ENCODE results near the gene ROGDI.

The ROGDI gene

GRCh38 chr16:4790871-4791270, 11.6 kb downstream of the ROGDI start:
- H3K4me1 ChIP-seq (ENCODE audit: control insufficient read depth, low read depth, low read length) = no peaks in the 10 kb centered on the region
- no peaks in the 10 kb centered on the region for H3K36me3 ChIP-seq (ENCODE audit: control insufficient read depth, insufficient read depth, low read length)
- no peak overlapping the region for H4K5ac ChIP-seq (ENCODE audit: low read length)

GRCh38 chr16:4790261-4790660, 12.2 kb downstream of the ROGDI start:
- Histone ChIP-seq H3K4me3 (ENCODE audit: low read length) (no peak overlapping the region), H3K27me3 (ENCODE audit: insufficient read depth, low read length, poor library complexity) (no peaks in the 10 kb centered on the region), H3K9ac (ENCODE audit: low read length) (no peak overlapping the region), H3K4ac (ENCODE audit: low read depth, low read length) (no peak overlapping the region), H2AK5ac (ENCODE audit: low read length) (no peak overlapping the region), H2BK15ac (replicated peaks; ENCODE audit: low read depth) (no peak overlapping the region), H3K4me1 (ENCODE audit: control insufficient read depth, low read depth, low read length) (no peaks in the 10 kb centered on the region), H3K4me2 (ENCODE audit: low read length) (no peak overlapping the region), H3K36me3 (ENCODE audit: control insufficient read depth, insufficient read depth, low read length) (no peaks in the 10 kb centered on the region), H3K79me2 (ENCODE audit: control insufficient read depth, insufficient read depth, low read length) (no peaks in the 10 kb centered on the region), H4K8ac (ENCODE audit: low read depth, low read length) (no peak overlapping the region), H3K23ac (ENCODE audit: low read length) (no peak overlapping the region), H3K56ac (ENCODE audit: low read length) (no peak overlapping the region), H3K18ac (ENCODE audit: low read length) (no peak overlapping the region), H3K79me1 (ENCODE audit: low read length) (no peaks in the 10 kb centered on the region), H2BK5ac (ENCODE audit: low read length) (no peak overlapping the region), H2BK120ac (ENCODE audit: low read depth, low read length) (no peak overlapping the region), H3K27ac (ENCODE audit: low read depth, low read length) (no peak overlapping the region), H4K5ac (ENCODE audit: low read length) (no peak overlapping the region)
- WGBS (ENCODE audit: extremely low coverage, insufficient coverage, low lambda C conversion rate) = no CpG with 5 or more reads among the region's 10 CpGs
- no peak for DNase-seq

More at GRCh38 chr16:4790871-4791270, 11.6 kb downstream of the ROGDI start:
- Histone ChIP-seq H3K56ac (ENCODE audit: low read length) (no peak overlapping the region), H3K4me3 (ENCODE audit: low read length) (no peak overlapping the region), H3K79me1 (ENCODE audit: low read length) (no peaks in the 10 kb centered on the region), H3K79me2 (ENCODE audit: control insufficient read depth, insufficient read depth, low read length) (no peaks in the 10 kb centered on the region), H3K4me2 (ENCODE audit: low read length) (no peak overlapping the region), H3K4ac (ENCODE audit: low read depth, low read length) (no peak overlapping the region), H2AK5ac (ENCODE audit: low read length) (no peak overlapping the region), H3K9ac (ENCODE audit: low read length) (no peak overlapping the region), H4K8ac (ENCODE audit: low read depth, low read length) (no peak overlapping the region), H3K23ac (ENCODE audit: low read length) (no peak overlapping the region), H2BK15ac (replicated peaks; ENCODE audit: low read depth) (no peak overlapping the region), H2BK5ac (ENCODE audit: low read length) (no peak overlapping the region), H3K27me3 (ENCODE audit: insufficient read depth, low read length, poor library complexity) (no peaks in the 10 kb centered on the region), H2BK120ac (ENCODE audit: low read depth, low read length) (no peak overlapping the region), H3K18ac (ENCODE audit: low read length) (no peak overlapping the region), H3K27ac (ENCODE audit: low read depth, low read length) (no peak overlapping the region)
- no peak for DNase-seq
- WGBS (ENCODE audit: extremely low coverage, insufficient coverage, low lambda C conversion rate) = no CpG with 5 or more reads among the region's 10 CpGs

GRCh38 chr16:4788910-4789309, 13.5 kb downstream of the ROGDI start:
- Histone ChIP-seq H3K27ac (ENCODE audit: low read depth, low read length) (no peak overlapping the region), H3K23ac (ENCODE audit: low read length) (no peak overlapping the region), H3K4me1 (ENCODE audit: control insufficient read depth, low read depth, low read length) (no peaks in the 10 kb centered on the region), H3K36me3 (ENCODE audit: control insufficient read depth, insufficient read depth, low read length) (no peaks in the 10 kb centered on the region), H3K4ac (ENCODE audit: low read depth, low read length) (no peak overlapping the region), H3K4me2 (ENCODE audit: low read length) (no peak overlapping the region), H4K5ac (ENCODE audit: low read length) (no peak overlapping the region), H2BK120ac (ENCODE audit: low read depth, low read length) (no peak overlapping the region), H3K4me3 (ENCODE audit: low read length) (no peak overlapping the region), H2BK5ac (ENCODE audit: low read length) (no peak overlapping the region), H3K56ac (ENCODE audit: low read length) (no peak overlapping the region), H3K27me3 (ENCODE audit: insufficient read depth, low read length, poor library complexity) (no peaks in the 10 kb centered on the region), H2AK5ac (ENCODE audit: low read length) (no peak overlapping the region), H4K8ac (ENCODE audit: low read depth, low read length) (no peak overlapping the region), H2BK15ac (replicated peaks; ENCODE audit: low read depth) (no peak overlapping the region), H3K9ac (ENCODE audit: low read length) (no peak overlapping the region), H3K79me2 (ENCODE audit: control insufficient read depth, insufficient read depth, low read length) (no peaks in the 10 kb centered on the region), H3K18ac (ENCODE audit: low read length) (no peak overlapping the region), H3K79me1 (ENCODE audit: low read length) (no peaks in the 10 kb centered on the region)
- WGBS (ENCODE audit: extremely low coverage, insufficient coverage, low lambda C conversion rate) = no CpG with 5 or more reads among the region's 7 CpGs
- DNase-seq = no peak

- H2BK15ac ChIP-seq (replicated peaks; ENCODE audit: low read depth) = no peak overlapping the region
- no peaks in the 10 kb centered on the region for H3K36me3 ChIP-seq (ENCODE audit: control insufficient read depth, insufficient read depth, low read length)
- DNase-seq = no peak
- no peaks in the 10 kb centered on the region for H3K79me1 ChIP-seq (ENCODE audit: low read length)
- H2BK5ac ChIP-seq (ENCODE audit: low read length) = no peak overlapping the region
- WGBS (ENCODE audit: extremely low coverage, insufficient coverage, low lambda C conversion rate) = no CpG with 5 or more reads among the region's 9 CpGs
- H3K4me1 ChIP-seq (ENCODE audit: control insufficient read depth, low read depth, low read length) = no peaks in the 10 kb centered on the region
- no peak overlapping the region for H2AK5ac ChIP-seq (ENCODE audit: low read length)
- H3K9ac ChIP-seq (ENCODE audit: low read length) = no peak overlapping the region
- no peak overlapping the region for H4K5ac ChIP-seq (ENCODE audit: low read length)
- no peak overlapping the region for H3K56ac ChIP-seq (ENCODE audit: low read length)
- H3K4me3 ChIP-seq (ENCODE audit: low read length) = no peak overlapping the region
- H3K4me2 ChIP-seq (ENCODE audit: low read length) = no peak overlapping the region
- no peak overlapping the region for H3K18ac ChIP-seq (ENCODE audit: low read length)
- no peaks in the 10 kb centered on the region for H3K27me3 ChIP-seq (ENCODE audit: insufficient read depth, low read length, poor library complexity)
- H3K23ac ChIP-seq (ENCODE audit: low read length) = no peak overlapping the region
- no peak overlapping the region for H4K8ac ChIP-seq (ENCODE audit: low read depth, low read length)
- H3K27ac ChIP-seq (ENCODE audit: low read depth, low read length) = no peak overlapping the region
- H3K79me2 ChIP-seq (ENCODE audit: control insufficient read depth, insufficient read depth, low read length) = no peaks in the 10 kb centered on the region
- no peak overlapping the region for H3K4ac ChIP-seq (ENCODE audit: low read depth, low read length)
- H2BK120ac ChIP-seq (ENCODE audit: low read depth, low read length) = no peak overlapping the region
Measured at GRCh38 chr16:4788489-4788889, 13.9 kb downstream of the ROGDI start.

GRCh38 chr16:4787627-4788482, 14.6 kb downstream of the ROGDI start, which contains the start of gene SEPTIN12:
SEPTIN12 (minus strand) TSS chr16:4788345; CDS start chr16:4787645, 700 bp downstream.
- no peak within 1 kb of the TSS for H3K4me3 ChIP-seq (ENCODE audit: low read length)
- no peak within 1 kb of the TSS for H3K18ac ChIP-seq (ENCODE audit: low read length)
- no peak within 1 kb of the TSS for H4K5ac ChIP-seq (ENCODE audit: low read length)
- no peaks in the 10 kb centered on the region for H3K27me3 ChIP-seq (ENCODE audit: insufficient read depth, low read length, poor library complexity)
- no peak within 1 kb of the TSS for H2BK120ac ChIP-seq (ENCODE audit: low read depth, low read length)
- H3K56ac ChIP-seq (ENCODE audit: low read length) = peak within 1 kb of the TSS; percentile 70
- no peaks in the 10 kb centered on the region for H3K79me2 ChIP-seq (ENCODE audit: control insufficient read depth, insufficient read depth, low read length)
- WGBS (ENCODE audit: extremely low coverage, insufficient coverage, low lambda C conversion rate) = no CpG with 5 or more reads among the region's 14 CpGs
- H3K36me3 ChIP-seq (ENCODE audit: control insufficient read depth, insufficient read depth, low read length) = no peaks in the 10 kb centered on the region
- H3K9ac ChIP-seq (ENCODE audit: low read length) = no peak within 1 kb of the TSS
- H3K4me1 ChIP-seq (ENCODE audit: control insufficient read depth, low read depth, low read length) = no peaks in the 10 kb centered on the region
- peak within 1 kb of the TSS; percentile 66 for H3K23ac ChIP-seq (ENCODE audit: low read length)
- H2AK5ac ChIP-seq (ENCODE audit: low read length) = no peak within 1 kb of the TSS
- no peak within 1 kb of the TSS for H2BK15ac ChIP-seq (replicated peaks; ENCODE audit: low read depth)
- DNase-seq = peak; percentile 56
- no peak within 1 kb of the TSS for H3K4me2 ChIP-seq (ENCODE audit: low read length)
- no peaks in the 10 kb centered on the region for H3K79me1 ChIP-seq (ENCODE audit: low read length)
- H4K8ac ChIP-seq (ENCODE audit: low read depth, low read length) = no peak within 1 kb of the TSS
- no peak within 1 kb of the TSS for H2BK5ac ChIP-seq (ENCODE audit: low read length)
- H3K27ac ChIP-seq (ENCODE audit: low read depth, low read length) = no peak within 1 kb of the TSS
- H3K4ac ChIP-seq (ENCODE audit: low read depth, low read length) = no peak within 1 kb of the TSS

Data from mesendoderm (in vitro differentiated cells).